Measurements from ENCODE around the gene NAP1L4.
A peak's percentile ranks its signal among the peaks of the same experiment; 100 is the strongest.
"Not testable (repeated sequence)": the region's sequence is repeated elsewhere in the genome, so short reads cannot be mapped to it uniquely, and the experiment has no call there.

NAP1L4 gene

GRCh38 chr11:2938458-2939418 is 53.4 kb downstream of the NAP1L4 start:
- DNase-seq (ENCODE audit: low read depth in 4 of 4, low spot score in 1 of 4): not testable (repeated sequence)

- DNase-seq (ENCODE audit: low read depth in 4 of 4, low spot score in 1 of 4): not testable (repeated sequence)
Measured at GRCh38 chr11:2937641-2938457, 54.3 kb downstream of the NAP1L4 start.

DNA sequence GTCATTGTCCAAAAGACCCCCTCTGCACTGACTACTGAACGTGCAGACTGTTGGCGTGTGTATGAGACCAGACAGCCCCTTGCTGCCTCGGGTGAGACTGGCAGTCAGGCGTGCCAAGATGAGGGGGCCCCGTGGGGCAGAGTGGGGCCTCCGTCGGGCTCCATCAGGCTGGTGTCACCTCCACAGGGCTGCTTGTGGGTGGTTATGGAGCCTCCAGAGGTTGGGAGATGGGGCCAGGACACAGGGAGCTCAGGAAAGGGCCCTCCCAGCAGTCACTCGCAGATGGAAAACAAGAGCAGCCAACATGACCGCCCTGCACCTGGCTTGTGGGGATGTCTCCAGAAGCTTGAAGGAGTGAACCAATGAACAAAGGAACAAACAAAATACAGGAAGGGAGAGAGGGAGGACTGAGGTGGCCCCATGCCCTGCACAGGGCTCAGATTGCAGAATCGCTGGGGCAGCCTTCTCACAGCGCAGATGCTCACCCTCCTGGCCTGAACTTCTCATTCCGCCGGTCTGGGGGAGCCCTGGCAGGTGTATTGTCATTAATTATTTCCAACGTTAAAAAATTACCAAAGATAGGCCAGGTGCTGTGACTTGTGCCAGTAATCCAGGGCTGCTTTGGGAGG is 57.4 kb downstream of the NAP1L4 start:
- no peak for DNase-seq (ENCODE audit: low read depth in 4 of 4, low spot score in 1 of 4)

DNA sequence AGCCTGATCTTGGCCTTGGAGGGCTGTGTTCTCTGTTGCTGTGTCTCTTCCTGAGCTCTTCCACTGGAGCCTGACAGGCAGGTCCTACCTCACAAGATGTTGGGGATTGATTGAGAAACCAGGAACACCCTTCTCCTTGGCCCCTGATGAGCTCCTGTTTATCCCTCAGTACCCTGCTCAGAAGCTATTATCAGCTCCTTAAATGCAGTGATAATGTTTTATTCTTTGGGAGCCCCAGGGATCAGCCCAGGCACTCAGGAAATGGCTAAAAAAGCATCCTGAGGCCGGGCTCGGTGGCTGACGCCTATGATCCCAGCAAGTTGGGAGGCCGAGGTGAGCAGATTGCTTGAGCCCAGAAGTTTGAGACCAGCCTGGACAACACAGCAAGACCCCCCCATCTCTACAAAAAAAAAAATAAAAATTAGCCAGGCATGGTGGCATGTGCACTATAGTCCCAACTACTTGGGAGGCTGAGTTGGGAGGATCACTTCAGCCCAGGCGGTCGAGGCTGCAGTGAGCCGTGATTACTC is 58.0 kb downstream of the NAP1L4 start:
- DNase-seq (ENCODE audit: low read depth in 4 of 4, low spot score in 1 of 4): no peak

- no peak for DNase-seq (ENCODE audit: low read depth in 4 of 4, low spot score in 1 of 4)
Measured at GRCh38 chr11:2933375-2934020, 58.6 kb downstream of the NAP1L4 start.

- DNase-seq (ENCODE audit: low read depth in 4 of 4, low spot score in 1 of 4): no peak
Measured at GRCh38 chr11:2932850-2933251, 59.3 kb downstream of the NAP1L4 start.

- no peak for DNase-seq (ENCODE audit: low read depth in 4 of 4, low spot score in 1 of 4)
Measured at GRCh38 chr11:2931771-2932738, 60.1 kb downstream of the NAP1L4 start.

GRCh38 chr11:2931420-2931746 is 60.7 kb downstream of the NAP1L4 start:
- DNase-seq (ENCODE audit: low read depth in 4 of 4, low spot score in 1 of 4): no peak

DNA sequence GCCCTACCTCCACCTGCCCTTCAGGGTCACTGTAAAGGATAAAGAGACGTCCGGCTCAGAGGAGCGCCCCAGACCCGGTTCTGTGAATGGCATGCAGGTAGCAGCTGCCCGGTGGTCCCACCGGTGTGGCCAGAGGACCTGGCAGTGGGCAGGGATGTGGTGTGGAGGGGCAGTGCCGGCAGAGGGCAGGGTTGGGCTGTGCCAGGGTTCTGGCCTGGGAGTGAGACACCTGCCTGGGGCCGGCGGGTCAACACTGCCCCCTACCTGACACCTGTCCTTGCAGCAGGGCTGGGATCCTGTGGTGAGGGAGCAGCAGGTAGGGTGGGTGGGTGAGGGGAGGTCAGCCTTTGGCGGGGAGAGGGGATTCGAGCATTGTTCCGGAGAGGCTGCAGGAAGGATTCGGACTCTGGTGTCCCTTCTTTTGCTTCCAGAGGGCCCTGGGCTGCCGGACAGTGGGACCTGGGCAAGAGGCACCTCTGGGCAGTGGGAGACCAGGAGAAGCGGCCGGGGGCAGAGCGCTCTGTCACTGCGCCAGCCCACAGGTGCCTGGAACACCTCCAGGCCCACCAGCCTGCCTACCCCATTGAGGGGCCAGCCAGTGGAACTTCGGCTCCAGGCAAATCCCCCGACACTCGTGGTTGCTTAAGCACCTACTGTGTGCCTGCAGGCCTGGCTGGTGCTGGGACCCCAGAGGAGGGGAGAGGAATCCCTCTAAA is 61.3 kb downstream of the NAP1L4 start:
- no peak for DNase-seq (ENCODE audit: low read depth in 4 of 4, low spot score in 1 of 4)

GRCh38 chr11:2929950-2930703 is 62.0 kb downstream of the NAP1L4 start:
- DNase-seq (ENCODE audit: low read depth in 4 of 4, low spot score in 1 of 4): no peak

DNA sequence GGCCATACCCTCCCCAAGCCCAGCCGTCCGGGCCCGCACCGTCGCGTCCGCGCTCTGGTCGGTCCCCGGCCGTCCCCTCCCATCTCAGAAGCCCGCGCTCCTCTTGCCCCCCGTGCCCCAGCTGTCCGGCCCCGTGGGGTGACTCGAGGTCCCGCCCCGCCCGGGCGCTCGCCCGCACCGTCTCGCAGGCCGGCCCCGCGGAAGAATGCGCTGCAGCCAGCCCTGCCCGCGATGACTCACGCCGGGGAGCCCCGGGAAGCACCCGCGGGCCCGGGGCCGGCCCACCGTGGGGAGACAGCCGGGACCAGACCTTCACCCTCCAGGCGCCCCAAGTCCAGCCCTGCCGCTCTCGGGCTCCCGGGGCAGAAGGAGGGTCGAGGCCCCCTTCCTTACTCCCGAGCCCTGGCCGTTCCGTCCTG is 62.6 kb downstream of the NAP1L4 start:
- peak in 1 of 4 experiments; percentile 42 for DNase-seq (ENCODE audit: low read depth in 4 of 4, low spot score in 1 of 4)

DNA sequence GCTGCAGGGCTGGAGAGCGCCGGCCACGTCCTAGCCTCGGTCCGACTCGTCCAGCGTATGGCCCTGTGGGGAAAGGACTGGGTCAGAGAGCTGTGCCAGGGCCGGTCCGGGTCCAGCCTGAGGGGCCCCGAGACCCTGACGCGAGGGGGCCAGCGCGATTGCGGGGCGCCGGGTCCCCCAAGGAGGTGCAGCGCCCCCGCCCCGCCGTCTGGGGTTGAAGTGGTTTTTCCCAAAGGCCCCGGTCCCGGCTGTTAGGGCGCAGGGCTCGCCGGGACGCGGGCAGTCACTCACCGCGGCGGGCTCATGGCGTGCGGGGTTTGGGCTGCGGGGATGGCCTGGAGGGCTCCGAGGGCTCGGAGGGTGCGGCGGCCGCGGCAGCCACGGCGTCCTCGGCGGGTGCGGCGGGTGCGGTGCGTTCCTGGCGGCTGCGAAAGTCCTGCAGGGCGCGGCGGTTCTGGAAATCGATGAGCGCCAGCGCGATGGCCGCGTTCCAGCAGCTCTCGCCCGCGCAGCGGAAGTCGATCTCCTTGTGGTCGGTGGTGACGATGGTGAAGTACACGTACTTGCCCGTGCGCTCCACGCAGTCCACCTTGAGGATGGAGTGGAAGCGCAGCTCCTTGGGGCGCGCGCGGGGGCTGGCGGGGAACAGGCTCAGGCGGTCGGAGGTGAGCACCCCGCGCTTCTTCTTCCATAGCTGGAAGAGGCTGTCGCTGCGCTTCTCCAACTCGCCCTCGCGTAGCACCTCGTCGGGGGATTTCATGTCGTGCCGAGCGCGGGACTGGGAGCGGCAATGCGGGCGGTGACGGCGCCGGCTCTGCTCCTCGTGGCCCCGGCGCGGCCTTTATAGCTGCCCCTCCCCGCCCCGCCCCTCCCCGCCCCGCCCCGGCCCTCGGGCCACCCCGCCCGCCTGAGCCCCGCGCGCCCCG is 63.3 kb downstream of the NAP1L4 start, which contains the start of gene PHLDA2:
Gene PHLDA2, minus strand, starts transcription at position 816 of the 926 bp plus-strand sequence. Its CDS starts 56 bp downstream, at position 760.
- DNase-seq (ENCODE audit: low read depth in 4 of 4, low spot score in 1 of 4): peak; percentile 28 to 54 (median 36)

- no peak for DNase-seq (ENCODE audit: low read depth in 4 of 4, low spot score in 1 of 4)
Measured at GRCh38 chr11:2927851-2928604, 64.1 kb downstream of the NAP1L4 start.

DNA sequence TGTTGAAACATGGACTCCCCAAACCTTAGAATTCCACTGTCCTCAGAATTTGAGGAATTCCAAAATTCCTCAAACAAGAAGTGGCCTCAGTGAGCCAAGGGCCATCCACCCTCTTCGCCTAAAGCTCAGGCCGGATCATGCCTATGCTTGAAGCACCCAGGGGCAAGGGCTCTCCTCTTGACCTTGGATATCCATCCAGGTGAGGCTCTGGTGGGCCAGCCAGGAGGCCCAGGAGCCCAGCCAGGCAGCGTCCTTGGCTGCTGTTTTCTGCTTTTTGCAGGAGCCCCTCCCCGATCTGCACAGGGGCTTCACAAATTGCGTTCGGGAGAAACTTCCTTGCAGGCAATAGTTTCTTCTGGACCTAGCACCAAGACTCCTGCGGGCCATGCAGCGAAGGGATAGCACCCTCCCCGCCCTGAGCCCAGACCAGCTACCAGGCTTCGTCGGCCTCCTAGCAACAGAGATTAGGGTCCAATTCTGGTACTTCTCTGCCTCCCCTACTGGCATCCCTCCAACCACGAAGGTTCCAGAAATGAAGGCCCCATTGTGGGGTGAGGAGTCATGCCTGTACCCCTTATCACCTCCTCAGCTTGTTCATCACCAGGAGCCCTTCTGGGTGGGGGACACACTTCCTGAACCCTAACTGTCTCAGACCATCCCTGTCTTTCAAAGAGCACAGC is 64.9 kb downstream of the NAP1L4 start:
- no peak for DNase-seq (ENCODE audit: low read depth in 4 of 4, low spot score in 1 of 4)

- no peak for DNase-seq (ENCODE audit: low read depth in 4 of 4, low spot score in 1 of 4)
Measured at GRCh38 chr11:2926611-2927051, 65.5 kb downstream of the NAP1L4 start.
